Loucy (cell line): ENCODE results near the gene NLRP6.

Source experiments
- H2AFZ ChIP-seq: fragments of 200-600 bp; sonication (generic); 2 replicates; pipeline ENCODE4 v1.6.0; 2016; ENCODE audit warnings: antibody characterized with exemption, mild to moderate bottlenecking, low read length, moderate library complexity
- H3F3A ChIP-seq: fragments of 200-600 bp; 2 replicates; pipeline ENCODE4 v1.6.0; 2016; ENCODE audit warnings: antibody characterized with exemption, low read depth, mild to moderate bottlenecking
- H3K27me3 ChIP-seq: fragments of 200-600 bp; sonication (generic); 2 replicates; pipeline ENCODE4 v1.6.1; 2014; ENCODE audit warnings: low read length, mild to moderate bottlenecking; ENCODE audit not compliant: insufficient read depth, poor library complexity, severe bottlenecking
- H3K36me3 ChIP-seq: fragments of 200-600 bp; sonication (generic); 2 replicates; pipeline ENCODE4 v1.6.1; 2016; ENCODE audit warnings: low read length; ENCODE audit not compliant: insufficient read depth
- H3K4me1 ChIP-seq: fragments of 200-600 bp; sonication (generic); 2 replicates; pipeline ENCODE4 v1.5.1; 2014; ENCODE audit warnings: low read length, mild to moderate bottlenecking; ENCODE audit not compliant: insufficient read depth, poor library complexity, severe bottlenecking
- H3K4me2 ChIP-seq: fragments of 200-600 bp; sonication (generic); 2 replicates; pipeline ENCODE4 v1.6.0; 2014; ENCODE audit warnings: antibody characterized with exemption, low read length, low read depth, mild to moderate bottlenecking; ENCODE audit not compliant: poor library complexity, severe bottlenecking
- H3K4me3 ChIP-seq: fragments of 200-600 bp; sonication (generic); 2 replicates; pipeline ENCODE4 v1.5.1; 2014; ENCODE audit warnings: low read length, mild to moderate bottlenecking, mixed read lengths; ENCODE audit not compliant: poor library complexity, severe bottlenecking
- H3K79me2 ChIP-seq: fragments of 200-600 bp; sonication (generic); 2 replicates; pipeline ENCODE4 v1.6.1; 2014; ENCODE audit warnings: low read length; ENCODE audit not compliant: insufficient read depth
- H3K9ac ChIP-seq: fragments of 200-600 bp; sonication (generic); 2 replicates; pipeline ENCODE4 v1.6.0; 2014; ENCODE audit warnings: mild to moderate bottlenecking, low read depth, low read length, moderate library complexity; ENCODE audit not compliant: poor library complexity, severe bottlenecking
- H3K9me2 ChIP-seq: fragments of 200-600 bp; sonication (generic); replicated peaks from 2 replicates; pipeline ENCODE4 v1.6.1; 2016; ENCODE audit warnings: low read depth, low read length, mixed read lengths
- H3K9me3 ChIP-seq: fragments of 200-600 bp; sonication (generic); 2 replicates; pipeline ENCODE4 v1.6.1; 2014; ENCODE audit warnings: mild to moderate bottlenecking, antibody characterized with exemption, low read length, low read depth; ENCODE audit not compliant: insufficient read depth
- H4K20me1 ChIP-seq: fragments of 200-600 bp; sonication (generic); 2 replicates; pipeline ENCODE4 v1.6.0; 2014; ENCODE audit warnings: antibody characterized with exemption, low read length, mild to moderate bottlenecking; ENCODE audit not compliant: insufficient read depth, poor library complexity, severe bottlenecking
- EZH2phosphoT487 ChIP-seq: fragments of 200-600 bp; IDR thresholded peaks from 2 replicates; pipeline ENCODE4 v1.6.1; 2018; ENCODE audit warnings: antibody characterized with exemption, mild to moderate bottlenecking, moderate library complexity, borderline replicate concordance
- TF ChIP-seq, protein P1 (sequence below): fragments of 200-600 bp; sonication (generic); conservative IDR thresholded peaks from 2 replicates; pipeline ENCODE4 v1.5.1; 2014; ENCODE audit warnings: mild to moderate bottlenecking, antibody characterized with exemption, low read length

Gene NLRP6

DNA sequence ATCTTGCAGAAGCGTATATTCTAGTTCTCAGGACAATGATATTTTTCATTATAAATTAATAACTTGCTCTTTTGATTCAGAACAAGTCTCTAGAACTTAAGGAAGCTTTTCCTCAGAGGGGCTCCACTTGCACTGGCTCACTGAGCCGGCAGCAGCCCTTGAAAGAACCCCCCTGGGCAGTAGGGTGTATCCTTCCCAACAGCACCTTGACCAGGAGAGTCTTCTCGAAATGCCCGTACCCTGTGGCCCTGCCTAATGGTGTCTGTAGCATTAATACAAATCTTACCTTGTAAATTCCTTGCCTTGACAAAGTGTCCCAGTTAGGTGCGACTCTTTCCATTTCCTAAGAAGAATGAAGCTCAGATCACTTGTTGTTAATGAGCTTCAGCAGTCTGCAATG is 27.9 kb upstream of the NLRP6 start:
- H3K4me3 ChIP-seq = no peak overlapping the region
- peaks cover 62% of the 10 kb centered on the region; the same call in 1 of the 2 replicates for H3K36me3 ChIP-seq
- no peak for TF ChIP-seq EZH2phosphoT487
- TF ChIP-seq, protein P1, sequence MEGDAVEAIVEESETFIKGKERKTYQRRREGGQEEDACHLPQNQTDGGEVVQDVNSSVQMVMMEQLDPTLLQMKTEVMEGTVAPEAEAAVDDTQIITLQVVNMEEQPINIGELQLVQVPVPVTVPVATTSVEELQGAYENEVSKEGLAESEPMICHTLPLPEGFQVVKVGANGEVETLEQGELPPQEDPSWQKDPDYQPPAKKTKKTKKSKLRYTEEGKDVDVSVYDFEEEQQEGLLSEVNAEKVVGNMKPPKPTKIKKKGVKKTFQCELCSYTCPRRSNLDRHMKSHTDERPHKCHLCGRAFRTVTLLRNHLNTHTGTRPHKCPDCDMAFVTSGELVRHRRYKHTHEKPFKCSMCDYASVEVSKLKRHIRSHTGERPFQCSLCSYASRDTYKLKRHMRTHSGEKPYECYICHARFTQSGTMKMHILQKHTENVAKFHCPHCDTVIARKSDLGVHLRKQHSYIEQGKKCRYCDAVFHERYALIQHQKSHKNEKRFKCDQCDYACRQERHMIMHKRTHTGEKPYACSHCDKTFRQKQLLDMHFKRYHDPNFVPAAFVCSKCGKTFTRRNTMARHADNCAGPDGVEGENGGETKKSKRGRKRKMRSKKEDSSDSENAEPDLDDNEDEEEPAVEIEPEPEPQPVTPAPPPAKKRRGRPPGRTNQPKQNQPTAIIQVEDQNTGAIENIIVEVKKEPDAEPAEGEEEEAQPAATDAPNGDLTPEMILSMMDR = no peak
- H3K9ac ChIP-seq = no peak overlapping the region
- H3K9me2 ChIP-seq = no peaks in the 10 kb centered on the region
- H4K20me1 ChIP-seq = no peaks in the 10 kb centered on the region
- H3K9me3 ChIP-seq = no peaks in the 10 kb centered on the region
- no peaks in the 10 kb centered on the region for H3K79me2 ChIP-seq
- no peak overlapping the region for H3K4me2 ChIP-seq
- H3K27me3 ChIP-seq = no peaks in the 10 kb centered on the region
- H3K4me1 ChIP-seq = peaks cover 3% of the 10 kb centered on the region
- H3F3A ChIP-seq = no peaks in the 10 kb centered on the region
- no peak overlapping the region for H2AFZ ChIP-seq

DNA sequence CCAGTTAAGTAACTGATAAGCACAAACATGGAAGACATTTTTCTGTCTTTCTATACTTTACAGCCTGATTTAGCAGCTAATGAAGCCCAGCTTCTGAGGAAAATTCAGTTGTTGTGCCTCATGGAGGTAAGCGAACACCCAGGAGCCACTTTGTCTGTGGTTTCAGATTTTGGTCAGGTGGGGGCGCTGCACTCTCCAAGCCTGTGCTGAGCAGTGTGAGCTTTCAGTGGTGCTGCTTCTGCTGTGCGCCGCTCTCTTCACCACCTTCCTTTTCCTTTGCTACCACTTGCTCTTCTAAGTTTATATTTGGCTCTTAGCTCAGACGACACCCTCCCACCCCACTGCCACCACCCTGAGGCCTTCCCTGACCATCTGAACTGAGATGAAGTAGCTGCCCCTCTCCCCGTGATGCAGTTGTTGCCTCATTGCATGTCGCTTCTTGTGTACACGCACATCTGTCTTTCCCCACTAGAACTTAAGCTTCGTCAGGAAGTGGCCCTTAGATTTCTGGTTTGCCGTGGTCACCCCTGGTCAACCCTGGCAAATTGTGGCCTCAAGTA is 27.4 kb upstream of the NLRP6 start:
- Histone ChIP-seq H3K27me3 (no peaks in the 10 kb centered on the region), H3K4me3 (no peak overlapping the region), H3F3A (no peaks in the 10 kb centered on the region), H3K9me2 (no peaks in the 10 kb centered on the region), H4K20me1 (no peaks in the 10 kb centered on the region), H3K9me3 (no peaks in the 10 kb centered on the region), H3K4me2 (no peak overlapping the region), H2AFZ (no peak overlapping the region), H3K36me3 (peaks cover 57% of the 10 kb centered on the region; the same call in 1 of the 2 replicates), H3K4me1 (peaks cover 3% of the 10 kb centered on the region), H3K9ac (no peak overlapping the region), H3K79me2 (no peaks in the 10 kb centered on the region)
- no peak for TF ChIP-seq EZH2phosphoT487
- TF ChIP-seq, protein P1 = peak; percentile 81

DNA sequence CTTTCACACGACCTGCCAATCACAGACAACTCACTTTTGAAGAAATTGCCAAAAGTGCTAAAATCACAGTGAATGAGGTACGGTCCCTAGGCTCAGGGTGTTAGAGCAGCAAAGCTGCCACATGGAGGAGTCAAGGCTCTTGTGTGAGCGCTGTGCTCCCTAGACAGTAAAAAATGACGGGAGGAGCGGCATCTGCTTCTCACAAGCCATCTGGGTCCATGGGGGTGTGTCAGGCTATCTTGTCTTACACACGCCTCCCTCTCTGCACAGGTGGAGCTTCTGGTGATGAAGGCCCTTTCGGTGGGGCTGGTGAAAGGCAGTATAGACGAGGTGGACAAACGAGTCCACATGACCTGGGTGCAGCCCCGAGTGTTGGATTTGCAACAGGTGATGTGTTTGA is 26.7 kb upstream of the NLRP6 start:
- Histone ChIP-seq H4K20me1 (no peaks in the 10 kb centered on the region), H3K4me2 (no peak overlapping the region), H3K4me1 (peaks cover 3% of the 10 kb centered on the region), H3K27me3 (no peaks in the 10 kb centered on the region), H3K9me3 (no peaks in the 10 kb centered on the region), H3F3A (no peaks in the 10 kb centered on the region), H2AFZ (no peak overlapping the region), H3K9me2 (no peaks in the 10 kb centered on the region), H3K36me3 (peaks cover 49% of the 10 kb centered on the region; the same call in 1 of the 2 replicates), H3K9ac (no peak overlapping the region), H3K79me2 (no peaks in the 10 kb centered on the region), H3K4me3 (no peak overlapping the region)
- TF ChIP-seq, protein P1 = no peak
- TF ChIP-seq EZH2phosphoT487 = no peak
